ENCODE measurements around the gene TAF5L.

Gene TAF5L

GRCh38 chr1:229642376-229642775 lies 16.5 kb upstream of the TAF5L start:
- Histone ChIP-seq H3K27ac (no peak overlapping the region), H2AFZ (ENCODE audit: low read depth) (no peak overlapping the region)

GRCh38 chr1:229641306-229641705 lies 15.4 kb upstream of the TAF5L start:
- H3K4me1 ChIP-seq (ENCODE audit: low read depth, poor library complexity, severe bottlenecking) = peaks cover 13% of the 10 kb centered on the region
- peaks cover 5% of the 10 kb centered on the region; the same call in 1 of the 2 replicates for H4K20me1 ChIP-seq (ENCODE audit: insufficient read depth)
- H3K79me2 ChIP-seq (ENCODE audit: insufficient read depth, low read depth) = peaks cover 57% of the 10 kb centered on the region; the same call in 1 of the 2 replicates
- H3K4me3 ChIP-seq (IDR thresholded peaks at IDR 0.05; ENCODE audit: insufficient read depth, low read depth, low read length) = no peak overlapping the region
- no peak overlapping the region for H3K27ac ChIP-seq
- H2AFZ ChIP-seq (ENCODE audit: low read depth) = no peak overlapping the region
- TF ChIP-seq CTCF (conservative IDR thresholded peaks at IDR 0.05; ENCODE audit: low read depth, low read length) = no peak
- no peak overlapping the region for H3K9ac ChIP-seq
- H3K36me3 ChIP-seq (ENCODE audit: insufficient read depth) = peaks cover 10% of the 10 kb centered on the region; the same call in 1 of the 2 replicates
- no peaks in the 10 kb centered on the region for H3K27me3 ChIP-seq (ENCODE audit: insufficient read depth, low read depth)
- no peak overlapping the region for H3K4me2 ChIP-seq

More at GRCh38 chr1:229642376-229642775, 16.5 kb upstream of the TAF5L start:
- H3K4me1 ChIP-seq (ENCODE audit: low read depth, poor library complexity, severe bottlenecking) = peaks cover 13% of the 10 kb centered on the region
- H3K27me3 ChIP-seq (ENCODE audit: insufficient read depth, low read depth) = no peaks in the 10 kb centered on the region
- no peak overlapping the region for H3K4me2 ChIP-seq
- no peak overlapping the region for H3K4me3 ChIP-seq (IDR thresholded peaks at IDR 0.05; ENCODE audit: insufficient read depth, low read depth, low read length)
- no peak for TF ChIP-seq CTCF (conservative IDR thresholded peaks at IDR 0.05; ENCODE audit: low read depth, low read length)
- H3K36me3 ChIP-seq (ENCODE audit: insufficient read depth) = peaks cover 6% of the 10 kb centered on the region; the same call in 1 of the 2 replicates
- peaks cover 48% of the 10 kb centered on the region; the same call in 1 of the 2 replicates for H3K79me2 ChIP-seq (ENCODE audit: insufficient read depth, low read depth)
- peaks cover 5% of the 10 kb centered on the region; the same call in 1 of the 2 replicates for H4K20me1 ChIP-seq (ENCODE audit: insufficient read depth)
- H3K9ac ChIP-seq = no peak overlapping the region

GRCh38 chr1:229640455-229640854 lies 14.5 kb upstream of the TAF5L start:
- Histone ChIP-seq H3K36me3 (ENCODE audit: insufficient read depth) (peaks cover 16% of the 10 kb centered on the region; the same call in 1 of the 2 replicates), H4K20me1 (ENCODE audit: insufficient read depth) (peaks cover 5% of the 10 kb centered on the region; the same call in 1 of the 2 replicates)
- TF ChIP-seq CTCF (conservative IDR thresholded peaks at IDR 0.05; ENCODE audit: low read depth, low read length) = no peak

GRCh38 chr1:229637746-229638145 lies 11.8 kb upstream of the TAF5L start:
- Histone ChIP-seq H3K9ac (no peak overlapping the region), H3K4me2 (no peak overlapping the region), H3K4me1 (ENCODE audit: low read depth, poor library complexity, severe bottlenecking) (no peaks in the 10 kb centered on the region), H3K27me3 (ENCODE audit: insufficient read depth, low read depth) (no peaks in the 10 kb centered on the region), H3K79me2 (ENCODE audit: insufficient read depth, low read depth) (peaks cover 90% of the 10 kb centered on the region; the same call in 1 of the 2 replicates), H3K27ac (no peak overlapping the region), H4K20me1 (ENCODE audit: insufficient read depth) (peaks cover 5% of the 10 kb centered on the region; the same call in 1 of the 2 replicates), H2AFZ (ENCODE audit: low read depth) (no peak overlapping the region), H3K36me3 (ENCODE audit: insufficient read depth) (peaks cover 18% of the 10 kb centered on the region; the same call in 1 of the 2 replicates), H3K4me3 (IDR thresholded peaks at IDR 0.05; ENCODE audit: insufficient read depth, low read depth, low read length) (no peak overlapping the region)
- no peak for TF ChIP-seq CTCF (conservative IDR thresholded peaks at IDR 0.05; ENCODE audit: low read depth, low read length)

More at GRCh38 chr1:229640455-229640854, 14.5 kb upstream of the TAF5L start:
- peaks cover 13% of the 10 kb centered on the region for H3K4me1 ChIP-seq (ENCODE audit: low read depth, poor library complexity, severe bottlenecking)
- peaks cover 66% of the 10 kb centered on the region; the same call in 1 of the 2 replicates for H3K79me2 ChIP-seq (ENCODE audit: insufficient read depth, low read depth)
- H3K27ac ChIP-seq = no peak overlapping the region
- H3K9ac ChIP-seq = no peak overlapping the region
- H2AFZ ChIP-seq (ENCODE audit: low read depth) = no peak overlapping the region
- no peaks in the 10 kb centered on the region for H3K27me3 ChIP-seq (ENCODE audit: insufficient read depth, low read depth)
- no peak overlapping the region for H3K4me3 ChIP-seq (IDR thresholded peaks at IDR 0.05; ENCODE audit: insufficient read depth, low read depth, low read length)
- H3K4me2 ChIP-seq = no peak overlapping the region
